GM12878 (cell line): Measurements from ENCODE around the gene OR6C68. TPM values are rescaled to one million over a fixed set of nuclear protein-coding genes. Genes with fewer than 3 reads are reported as not detected.

Source experiments
- ATAC-seq: fragments of 200-7000 bp; cut with Tn5 transposase; 3 replicates; pipeline ENCODE4 v1.9.1; 2020; ENCODE audit warnings: mild to moderate bottlenecking, moderate library complexity
- BruUV-seq: library from RNA; stranded (reverse); fragments of 400-500 nt; replicated peaks from 2 replicates; lab custom pipeline; 2021; lab: Mats Ljungman, UMichigan
- CTCF ChIA-PET: fragments of 300-600 bp; sonication (Branson Sonifier 250); formaldehyde crosslinking; extraction: SDS; loops from one replicate; lab custom pipeline; 2021; ENCODE audit warnings: inconsistent platforms; lab: Yijun Ruan, JAX
- POLR2A ChIA-PET: fragments of 350-600 bp; formaldehyde crosslinking; extraction: SDS; loops from one replicate; lab custom pipeline; 2021; ENCODE audit warnings: inconsistent platforms; lab: Charles Lee
- RAD21 ChIA-PET: fragments of 300-600 bp; sonication (Branson Sonifier 250); formaldehyde crosslinking; loops from one replicate; lab custom pipeline; 2023; ENCODE audit warnings: antibody characterized with exemption; ENCODE audit not compliant: unreplicated experiment; lab: Charles Lee
- SMC1A ChIA-PET: fragments of 300-600 bp; sonication (Branson Sonifier 250); formaldehyde crosslinking; loops from one replicate; lab custom pipeline; 2023; ENCODE audit not compliant: unreplicated experiment, uncharacterized antibody; lab: Charles Lee
- DNase-seq: peaks from one replicate; pipeline ENCODE4 v3.0.0-alpha.2; 2011; ENCODE audit warnings: low read depth, low spot score
- FAIRE-seq: peaks from 3 replicates; lab custom pipeline; 2011; peaks lifted over from hg19 to GRCh38; lab: Jason Lieb, UNC
- H2AFZ ChIP-seq: 2 replicates; pipeline ENCODE4 v1.6.0; 2011; ENCODE audit warnings: low read depth, low read length, control low read depth; ENCODE audit not compliant: control insufficient read depth
- H3K27ac ChIP-seq: 2 replicates; pipeline ENCODE4 v1.5.1; 2011; ENCODE audit warnings: control low read depth; ENCODE audit not compliant: control insufficient read depth, insufficient read depth
- H3K27me3 ChIP-seq, 2 experiments: replicated peaks in 1 of 2; 2 replicates each; pipeline versions ENCODE4 v1.6.0 to v1.6.1; 2011; ENCODE audit warnings: low read length in 1 of 2; ENCODE audit not compliant: control insufficient read depth in 2 of 2, insufficient read depth in 2 of 2
- H3K36me3 ChIP-seq, 2 experiments: 2 replicates each; pipeline ENCODE4 v1.5.1; 2011; ENCODE audit warnings: low read length in 1 of 2; ENCODE audit not compliant: control insufficient read depth in 2 of 2, insufficient read depth in 2 of 2
- H3K4me1 ChIP-seq: 2 replicates; pipeline ENCODE4 v1.6.1; 2011; ENCODE audit warnings: mild to moderate bottlenecking, low read length, moderate library complexity, mixed read lengths; ENCODE audit not compliant: control insufficient read depth, insufficient read depth
- H3K4me2 ChIP-seq: 2 replicates; pipeline ENCODE4 v1.6.0; 2011; ENCODE audit warnings: control low read depth; ENCODE audit not compliant: control insufficient read depth, insufficient read depth
- H3K4me3 ChIP-seq: fragments of 200-600 bp; sonication (generic); 2 replicates; pipeline ENCODE4 v1.5.1; 2016
- H3K79me2 ChIP-seq: 2 replicates; pipeline ENCODE4 v1.6.0; 2011; ENCODE audit warnings: low read length; ENCODE audit not compliant: control insufficient read depth, insufficient read depth
- H3K9ac ChIP-seq: 2 replicates; pipeline ENCODE4 v1.8.0; 2011; ENCODE audit warnings: low read length, control low read depth, mixed read lengths; ENCODE audit not compliant: control insufficient read depth, insufficient read depth
- H3K9me3 ChIP-seq: replicated peaks from 3 replicates; pipeline ENCODE4 v1.5.1; 2011; ENCODE audit warnings: mild to moderate bottlenecking, low read length; ENCODE audit not compliant: control insufficient read depth, insufficient read depth
- H4K20me1 ChIP-seq: 2 replicates; pipeline ENCODE4 v1.6.0; 2011; ENCODE audit not compliant: control insufficient read depth, insufficient read depth
- CREM ChIP-seq: IDR thresholded peaks from 2 replicates; pipeline ENCODE4 v1.6.1; 2014; ENCODE audit warnings: antibody characterized with exemption, low read depth
- E2F8 ChIP-seq: fragments of 450-650 bp; IDR thresholded peaks from 2 replicates; pipeline ENCODE4 v1.6.1; 2018; ENCODE audit warnings: mild to moderate bottlenecking, low read depth, moderate library complexity; ENCODE audit not compliant: partially characterized antibody
- KDM1A ChIP-seq: fragments of 200-600 bp; sonication (generic); IDR thresholded peaks from 2 replicates; pipeline ENCODE4 v1.6.1; 2016; ENCODE audit warnings: borderline replicate concordance
- NR2F1 ChIP-seq: fragments of 450-650 bp; conservative IDR thresholded peaks from 2 replicates; pipeline ENCODE4 v1.6.1; 2017; ENCODE audit warnings: mild to moderate bottlenecking
- TBL1XR1 ChIP-seq: IDR thresholded peaks from 2 replicates; pipeline ENCODE4 v1.6.1; 2012; ENCODE audit warnings: low read depth, low read length, improper control_type of control experiment
- YBX1 ChIP-seq: fragments of 450-650 bp; IDR thresholded peaks from 2 replicates; pipeline ENCODE4 v1.6.1; 2016; ENCODE audit warnings: antibody characterized with exemption
- ZBTB11 ChIP-seq: fragments of 450-650 bp; formaldehyde crosslinking; IDR thresholded peaks from 2 replicates; pipeline ENCODE4 v1.5.0; 2022; ENCODE audit warnings: mild to moderate bottlenecking, missing genetic modification characterization
- WGBS: methylation state at CpG from one replicate; pipeline ENCODE4 v1.1.6; 2016; ENCODE audit warnings: low lambda C conversion rate; ENCODE audit not compliant: insufficient replicate concordance, insufficient coverage; ENCODE audit errors: missing lambda C conversion rate; 5-methylcytosine and 5-hydroxymethylcytosine counted together
- in situ Hi-C: fragments of 300-500 bp; cut with MboI; formaldehyde crosslinking; loops from 9 replicates; pipeline ENCODE4 v1.14.3; 2018; ENCODE audit warnings: mixed read lengths
- intact Hi-C: fragments of 100-400 bp; cut with micrococcal nuclease; formaldehyde crosslinking; loops from one replicate; pipeline ENCODE4 v1.14.2; 2022; ENCODE audit not compliant: unreplicated experiment
- polyA plus RNA-seq, 11 experiments: library from polyadenylated mRNA; depleted of rRNA in 4 of 11; unstranded in 6 of 11; stranded (reverse) in 5 of 11; fragments of >200 nt; fragmentation: Nextera tagmentation in 4 of 11; fragmentation: Illumina TruSeq in 1 of 11; extraction: Ambion mirVana in 4 of 11; extraction: Trizol in 1 of 11; gene quantifications; 1 replicate in 1 of 11; 2 replicates in 10 of 11; pipeline versions ENCODE4 v1.2.1 to v1.2.3, GENCODE V29; 2011 to 2016; ENCODE audit warnings: inconsistent platforms in 2 of 11, missing spikeins in 2 of 11, low read depth in 1 of 11
- total RNA-seq, 4 experiments: library from RNA; depleted of rRNA in 3 of 4; stranded (reverse); fragments of >200 nt in 3 of 4; fragmentation: Illumina TruSeq in 1 of 4; extraction: Trizol in 1 of 4; gene quantifications; 2 replicates each; pipeline versions ENCODE4 v1.2.1 to v1.2.3, GENCODE V29; 2013 to 2021

The OR6C68 gene
- total and polyA plus RNA-seq, 10 of the 15 experiments (the other 5 are each of a cell fraction or from before 2014, with no cell fraction given) = 0.10 TPM; not detected in 9

- Histone ChIP-seq H4K20me1 (no peaks in the 10 kb centered on the region), H3K4me2 (no peak within 1 kb of the TSS), H2AFZ (no peak within 1 kb of the TSS)
- BruUV-seq = no TSS peak
- ChIA-PET POLR2A (no interaction called here), SMC1A (no interaction called here)
- WGBS = 45% methylated on average over 3 of the region's 3 CpGs
- no peak for TF ChIP-seq YBX1
- no peak for TF ChIP-seq CREM
- TF ChIP-seq, all 136 proteins: peak for 0
- Histone ChIP-seq H3K4me3 (no peak within 1 kb of the TSS), H3K36me3 (no peaks in the 10 kb centered on the region), H3K27me3 (no peaks in the 10 kb centered on the region), H3K9ac (no peak within 1 kb of the TSS), H3K79me2 (no peaks in the 10 kb centered on the region), H3K9me3 (no peaks in the 10 kb centered on the region), H3K4me1 (peaks cover 7% of the 10 kb centered on the region; the same call in 1 of the 2 replicates), H3K27ac (no peak within 1 kb of the TSS)
- ATAC-seq (no peak), DNase-seq (no peak), FAIRE-seq (no peak)
- ChIA-PET RAD21 (no interaction called here), CTCF (interaction anchor here (1.1 kb wide), 1 partner anchor 149 kb away, joined by 3 read pairs; no protein-coding TSS in a partner anchor)
- in situ Hi-C loops (no loop called here), intact Hi-C loops (no loop called here)
Observed at GRCh38 chr12:55470088-55470829, 21.9 kb upstream of the OR6C68 start, which contains the start of gene OR6C70. Gene OR6C70 (minus strand): TSS chr12:55470138. CDS start chr12:55470138, 0 bp downstream.

GRCh38 chr12:55472264-55472663 lies 19.9 kb upstream of the OR6C68 start:
- SMC1A ChIA-PET = no interaction called here
- no peak overlapping the region for H3K4me3 ChIP-seq
- no peaks in the 10 kb centered on the region for H3K79me2 ChIP-seq
- no peak overlapping the region for H3K9ac ChIP-seq
- no peaks in the 10 kb centered on the region for H3K27me3 ChIP-seq
- no TSS peak for BruUV-seq
- POLR2A ChIA-PET = no interaction called here
- H2AFZ ChIP-seq = no peak overlapping the region
- CTCF ChIA-PET = interaction anchor here (0.6 kb wide), 1 partner anchor 1639 kb away, joined by 3 read pairs; the partner anchor contains the start of gene STAT6
- DNase-seq (no peak), FAIRE-seq (no peak), ATAC-seq (no peak)
- H3K27ac ChIP-seq = no peak overlapping the region
- H3K4me1 ChIP-seq = peaks cover 6% of the 10 kb centered on the region; the same call in 1 of the 2 replicates
- in situ Hi-C loops = no loop called here
- intact Hi-C loops = no loop called here
- no peaks in the 10 kb centered on the region for H3K9me3 ChIP-seq
- H4K20me1 ChIP-seq = no peaks in the 10 kb centered on the region
- 0% methylated on average over 1 of the region's 1 CpG for WGBS
- H3K36me3 ChIP-seq = no peaks in the 10 kb centered on the region
- RAD21 ChIA-PET = no interaction called here
- no peak overlapping the region for H3K4me2 ChIP-seq
- no peak for TF ChIP-seq ZBTB11
- no peak for TF ChIP-seq KDM1A
- TF ChIP-seq TBL1XR1 = no peak
- TF ChIP-seq E2F8 = no peak
- TF ChIP-seq NR2F1 = no peak
